ENCODE results near the gene CFAP161.

GRCh38 chr15:81151389-81151788 lies 17.3 kb downstream of the CFAP161 start:
- no peak for TF ChIP-seq CTCF (IDR thresholded peaks at IDR 0.05; ENCODE audit: low read depth, low read length, poor library complexity, severe bottlenecking)
- TF ChIP-seq EZH2phosphoT487 (IDR thresholded peaks at IDR 0.05; ENCODE audit: borderline replicate concordance, low read length): no peak
